Activated CD8-positive, alpha-beta memory T cell treated with anti-CD3 and anti-CD28 coated beads for 24 hours (primary cell): ENCODE measurements around the gene ATP1A4.
"Not testable (repeated sequence)": the region's sequence is repeated elsewhere in the genome, so short reads cannot be mapped to it uniquely, and the experiment has no call there.

Experiments used
- DNase-seq: peaks from one replicate; pipeline ENCODE4 v3.0.0-alpha.2; 2020

ATP1A4 gene

DNA sequence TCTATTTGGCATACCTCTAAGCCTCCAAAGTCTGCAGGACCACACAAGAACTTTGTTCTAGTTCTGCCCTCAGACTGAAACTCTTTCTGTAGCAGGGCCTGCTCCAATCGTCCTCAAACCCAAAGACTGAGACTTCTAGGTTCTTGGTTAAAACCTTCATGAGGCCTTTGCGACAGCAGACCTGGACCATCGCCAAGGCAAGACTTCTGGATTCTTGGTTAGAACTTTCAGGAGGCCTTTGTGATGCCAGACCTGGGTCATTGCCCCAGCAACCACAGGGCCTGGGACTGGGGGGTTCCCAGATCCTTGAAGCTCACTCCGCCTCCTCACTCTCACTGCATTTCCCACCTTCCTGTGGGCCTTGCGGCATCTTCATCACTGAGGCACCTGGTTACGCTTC is at the start of gene ATP1A4:
TSS of gene ATP1A4 (plus strand) at position 301 of the 400 bp plus-strand sequence. CDS start 438 bp downstream, outside the sequence.
- no peak for DNase-seq

DNA sequence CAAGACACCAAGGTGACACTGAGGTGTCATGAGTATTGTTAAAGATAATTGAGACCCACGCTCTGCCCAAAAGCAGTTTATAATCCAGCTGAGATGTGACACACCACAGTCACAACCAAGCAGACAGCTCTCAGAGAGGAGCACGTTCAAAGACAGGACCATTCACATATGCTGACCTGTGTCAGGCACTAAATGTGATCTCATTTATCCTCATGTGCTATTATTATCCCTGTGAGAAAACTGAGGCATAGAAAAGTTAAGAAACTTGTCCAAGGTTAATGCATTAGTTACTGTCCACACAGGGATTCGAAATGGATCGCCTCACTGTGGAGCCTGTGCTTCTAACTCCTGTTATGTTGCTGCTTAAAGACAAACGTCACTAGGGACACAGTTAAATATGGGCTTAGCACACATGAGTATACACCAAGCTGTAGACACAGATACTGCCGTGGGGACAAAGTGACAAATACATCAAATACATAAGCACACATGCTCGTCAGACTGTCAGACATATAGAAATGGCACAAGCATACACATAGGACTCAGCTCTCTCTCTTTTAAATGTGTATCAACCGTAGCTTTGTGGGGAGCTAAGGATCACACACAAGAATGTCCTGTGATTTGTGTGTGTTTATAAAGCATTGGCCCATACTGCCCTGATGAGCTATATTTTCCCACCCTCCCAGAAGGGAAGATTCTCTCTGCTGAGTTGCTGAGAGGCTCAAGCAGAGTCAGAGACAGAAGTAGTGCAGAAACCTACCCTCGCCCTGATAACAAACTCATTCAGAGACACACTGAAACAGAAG is 49.5 kb upstream of the ATP1A4 start:
- DNase-seq: no peak

DNA sequence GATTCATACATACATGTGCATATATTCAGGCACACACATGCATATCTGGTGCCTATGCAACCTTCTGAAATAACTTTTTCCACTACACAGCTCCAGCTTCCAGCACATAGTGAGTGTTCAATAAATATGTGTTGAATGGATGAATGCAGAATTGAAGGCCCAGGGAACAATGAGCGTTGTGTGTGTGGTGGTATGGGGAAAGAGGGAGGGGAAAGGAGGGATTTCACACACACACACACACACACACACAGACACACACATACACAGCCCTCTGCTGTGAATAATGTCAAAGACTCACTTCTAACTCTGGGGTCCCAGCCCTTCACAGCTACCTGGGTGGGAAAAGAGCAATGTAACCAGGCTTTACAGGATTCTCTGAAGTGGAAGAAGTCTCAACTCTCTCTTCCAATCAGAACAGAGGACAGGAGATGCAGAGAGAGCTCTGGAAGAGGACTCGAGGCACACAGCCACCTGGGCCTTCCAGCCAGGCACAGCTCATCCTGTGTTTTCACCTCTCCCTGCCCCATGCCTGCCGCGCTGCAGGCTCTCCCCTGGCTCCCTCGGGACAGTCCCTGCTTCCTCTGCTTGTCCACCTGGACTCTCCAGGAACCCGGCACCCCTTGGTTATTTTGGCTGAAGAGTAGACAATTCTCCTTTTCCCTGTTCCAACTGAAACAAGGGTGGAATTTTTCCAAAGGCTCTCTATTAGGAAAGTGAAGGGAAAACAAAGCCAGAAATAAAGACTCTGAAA is 47.6 kb upstream of the ATP1A4 start:
- no peak for DNase-seq

DNA sequence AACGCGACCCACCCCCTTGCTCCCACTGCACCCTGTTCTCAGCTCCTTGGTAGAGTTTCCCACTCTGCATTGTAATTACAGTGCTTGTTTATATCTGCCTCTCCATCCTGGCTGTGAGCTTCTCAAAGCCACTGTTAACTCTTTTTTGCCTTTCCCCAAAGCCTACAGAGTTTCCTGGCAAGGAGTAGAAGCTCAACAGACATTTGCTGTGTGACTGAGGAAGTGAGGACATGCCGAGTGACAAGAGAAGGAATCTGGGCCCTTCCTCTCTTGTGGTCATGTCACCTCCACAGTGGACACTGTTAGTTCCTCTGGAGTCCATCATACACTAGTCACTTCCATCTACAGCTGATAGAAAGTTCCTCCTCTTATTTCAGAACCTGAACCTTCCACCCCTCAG is 46.9 kb upstream of the ATP1A4 start:
- DNase-seq: no peak

DNA sequence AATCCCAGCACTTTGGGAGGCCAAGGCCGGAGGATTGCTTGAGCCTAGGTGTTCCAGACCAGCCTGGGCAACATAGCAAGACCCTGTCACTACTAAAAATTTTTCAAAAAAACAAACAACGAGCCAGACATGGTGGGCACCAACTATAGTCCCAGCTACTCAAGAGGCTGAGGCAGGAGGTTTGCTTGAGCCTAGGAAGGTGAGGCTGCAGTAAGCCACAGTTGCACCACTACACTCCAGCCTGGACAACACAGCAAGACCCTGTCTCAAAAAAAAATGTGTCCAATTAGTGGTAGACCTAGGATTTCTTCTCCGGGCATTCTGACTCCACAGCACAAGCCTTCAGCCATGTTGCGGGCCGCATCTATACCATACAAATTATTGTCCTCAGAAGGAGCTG is 46.2 kb upstream of the ATP1A4 start:
- DNase-seq: no peak

DNA sequence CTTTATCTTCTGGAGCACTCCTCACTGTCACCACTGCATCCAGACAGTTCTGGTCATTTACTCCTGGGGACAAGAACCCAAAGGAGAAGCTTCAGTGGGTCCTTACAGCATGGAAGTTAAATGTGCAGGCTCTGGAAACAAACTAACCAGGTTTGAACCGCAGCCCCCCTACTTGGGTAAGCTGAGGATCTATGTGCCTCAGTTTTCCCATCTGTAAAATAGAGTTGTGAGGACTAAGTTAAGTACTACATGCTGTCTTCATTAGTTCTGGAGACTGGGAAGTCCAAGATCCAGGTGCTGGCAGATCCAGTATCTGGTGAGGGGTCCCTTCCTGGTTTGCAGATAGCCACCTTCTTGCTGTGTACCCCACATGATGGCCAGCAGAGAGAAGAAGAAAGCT is 43.9 kb upstream of the ATP1A4 start:
- DNase-seq: no peak

DNA sequence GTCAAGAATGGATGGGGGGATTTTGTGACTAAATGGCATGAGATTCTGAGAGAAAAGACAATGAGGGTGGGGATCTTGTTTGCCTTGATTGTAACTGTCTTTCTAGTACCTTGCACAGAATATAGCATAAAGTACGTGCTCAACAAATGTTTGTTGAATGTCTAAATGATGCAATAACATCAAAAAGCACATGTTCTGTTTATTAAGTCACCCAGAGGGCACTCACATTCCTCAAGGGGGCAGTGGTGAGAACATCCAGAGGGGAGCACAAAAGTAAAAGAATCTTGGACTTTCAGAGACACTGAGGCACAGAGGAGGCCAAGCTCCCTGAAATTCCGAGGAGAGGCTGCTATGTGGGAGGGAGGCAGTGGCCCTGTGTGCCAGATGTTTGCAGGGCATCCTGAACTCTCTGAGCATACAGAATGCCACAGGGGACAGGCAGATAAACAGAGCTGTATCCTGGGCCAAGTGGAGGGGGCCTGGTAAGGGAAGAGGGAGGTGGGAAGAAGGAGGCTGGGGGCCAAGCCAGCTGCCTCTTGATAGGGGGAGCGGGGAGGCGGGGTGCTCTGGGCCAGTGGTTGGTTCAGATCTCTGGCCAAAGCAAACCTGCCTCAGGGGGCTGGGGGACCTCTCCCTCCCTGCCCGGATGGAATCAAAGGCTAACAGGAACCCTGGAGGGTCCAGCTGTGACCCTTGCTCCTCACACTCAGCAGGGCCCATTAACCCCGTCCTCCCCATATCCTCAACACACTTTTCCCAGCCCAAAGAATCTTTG is 42.3 kb upstream of the ATP1A4 start:
- DNase-seq: no peak

DNA sequence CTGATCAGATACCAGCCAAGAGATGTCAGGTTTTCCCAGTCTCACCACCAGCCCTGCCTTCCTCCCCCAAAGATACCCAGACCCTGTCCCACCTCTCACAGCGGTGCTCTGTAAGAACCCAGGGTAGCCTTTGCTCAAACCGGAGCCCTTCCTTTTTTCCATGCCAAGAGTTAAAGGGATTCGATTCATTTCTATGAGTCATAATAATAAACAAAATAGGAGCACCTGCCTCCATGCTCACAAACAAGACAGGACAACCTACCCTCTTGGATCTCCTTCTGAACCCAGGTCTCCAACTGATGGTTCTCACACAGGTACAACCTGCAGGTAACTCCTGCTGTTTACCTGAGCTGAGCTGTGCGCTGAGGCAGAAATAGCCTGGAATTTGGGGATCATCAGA is 41.7 kb upstream of the ATP1A4 start:
- DNase-seq: no peak

DNA sequence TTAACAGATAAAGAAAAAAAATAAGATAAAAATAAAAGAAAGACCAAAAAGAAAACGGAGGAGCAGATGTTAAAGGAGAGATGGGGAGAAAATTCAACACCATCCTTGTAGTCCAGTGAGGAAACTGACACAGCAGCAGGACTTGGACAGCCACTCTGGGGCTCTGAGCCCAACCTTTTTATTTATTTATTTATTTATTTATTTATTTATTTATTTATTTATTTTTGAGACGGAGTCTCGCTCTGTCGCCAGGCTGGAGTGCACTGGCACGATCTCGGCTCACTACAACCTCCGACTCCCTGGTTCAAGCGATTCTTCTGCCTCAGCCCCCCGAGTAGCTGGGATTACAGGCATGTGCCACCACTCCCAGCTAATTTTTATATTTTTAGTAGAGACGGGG is 39.9 kb upstream of the ATP1A4 start:
- DNase-seq: not testable (repeated sequence)

DNA sequence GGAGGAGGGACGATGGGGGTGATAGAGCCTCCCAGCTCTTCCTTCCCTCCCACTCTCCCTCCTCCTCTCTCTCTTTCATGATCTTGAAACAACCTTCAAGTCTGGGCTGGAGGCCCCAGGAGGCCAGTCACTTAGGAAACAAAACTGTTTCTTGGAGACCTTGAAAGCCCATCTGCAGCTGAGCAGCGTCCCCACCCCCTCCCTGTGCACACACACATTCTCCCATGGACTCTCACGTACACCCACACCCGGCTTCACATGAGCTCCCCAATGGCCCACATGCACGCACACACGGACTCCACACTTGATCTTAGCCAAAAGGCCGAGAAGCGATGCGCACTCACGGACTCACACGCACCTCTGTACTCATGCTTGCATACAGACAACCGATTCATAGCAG is 39.0 kb upstream of the ATP1A4 start:
- DNase-seq: no peak

DNA sequence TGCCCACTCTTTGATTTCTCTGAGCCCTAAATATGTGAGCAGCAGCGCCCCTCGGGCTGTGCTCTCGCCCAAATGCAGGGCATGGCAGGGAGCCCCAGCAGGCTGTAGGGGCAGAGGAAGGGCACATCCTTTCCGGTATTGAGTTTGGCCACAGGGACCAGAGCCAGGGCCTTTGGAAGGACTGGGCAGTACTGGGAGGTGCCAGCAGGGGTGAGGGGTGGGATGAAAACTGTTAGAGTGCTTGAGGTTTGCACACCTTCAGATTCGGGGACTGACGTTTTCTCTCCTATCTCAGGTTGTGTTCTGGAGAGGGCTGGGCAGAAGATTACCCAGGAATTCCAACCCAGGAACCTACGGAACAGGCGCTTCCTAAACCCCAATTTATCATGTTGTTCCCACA is 38.0 kb upstream of the ATP1A4 start:
- no peak for DNase-seq

DNA sequence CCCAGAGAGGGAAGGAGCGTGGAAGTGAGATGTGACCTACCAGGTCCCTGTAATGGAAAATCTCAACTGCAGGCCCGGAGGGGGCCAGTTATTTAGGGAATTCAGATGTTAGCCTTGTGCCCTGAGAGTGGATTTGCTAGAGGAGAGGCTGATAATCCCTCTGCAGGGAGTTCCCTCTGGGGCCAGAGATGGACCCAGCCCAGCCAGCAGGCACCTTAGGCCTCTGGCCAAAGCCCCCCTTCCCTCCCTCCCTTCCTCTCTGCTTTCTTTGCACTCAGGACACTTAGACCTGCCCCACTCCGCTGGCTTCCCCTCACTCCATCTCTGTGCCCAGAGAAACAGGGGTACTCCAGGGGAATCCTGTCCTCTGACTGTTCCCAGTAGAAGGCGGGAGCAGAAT is 37.3 kb upstream of the ATP1A4 start:
- no peak for DNase-seq

DNA sequence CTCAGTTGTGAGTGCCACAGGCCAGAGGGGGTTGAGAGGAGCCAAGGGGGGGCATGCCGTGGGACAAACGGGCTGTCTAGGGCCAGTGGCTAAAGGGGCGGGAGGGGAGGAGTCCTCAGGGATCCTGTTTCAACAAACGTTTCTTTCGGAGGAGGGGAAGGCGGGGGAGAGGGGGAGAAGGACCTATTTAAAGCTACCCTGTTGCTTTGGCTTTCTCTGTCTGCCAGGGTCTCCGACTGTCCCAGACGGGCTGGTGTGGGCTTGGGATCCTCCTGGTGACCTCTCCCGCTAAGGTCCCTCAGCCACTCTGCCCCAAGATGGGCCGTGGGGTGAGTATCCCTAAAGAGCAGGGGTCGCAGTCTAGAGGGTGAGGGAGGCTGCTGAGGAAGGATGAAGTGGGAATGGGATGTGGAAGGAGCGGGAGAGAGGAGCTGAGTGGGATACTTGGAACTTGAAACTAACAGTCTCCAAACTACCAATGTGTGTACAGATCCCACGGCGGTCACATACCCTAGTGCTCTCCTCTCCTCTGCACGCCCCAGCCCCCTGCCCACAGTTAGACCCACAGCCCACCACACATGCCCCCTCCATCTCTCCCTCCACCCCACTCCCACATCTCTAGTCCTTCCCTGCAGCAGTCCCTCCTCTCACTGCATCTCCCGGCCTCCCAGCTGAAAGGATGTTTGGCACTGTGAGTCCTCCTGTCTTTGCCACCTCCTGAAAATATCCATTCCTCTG is 35.7 kb upstream of the ATP1A4 start, which contains the start of gene ATP1A2:
TSS of gene ATP1A2 (plus strand) at position 215 of the 738 bp plus-strand sequence. CDS start at position 318, 103 bp downstream.
- no peak for DNase-seq

DNA sequence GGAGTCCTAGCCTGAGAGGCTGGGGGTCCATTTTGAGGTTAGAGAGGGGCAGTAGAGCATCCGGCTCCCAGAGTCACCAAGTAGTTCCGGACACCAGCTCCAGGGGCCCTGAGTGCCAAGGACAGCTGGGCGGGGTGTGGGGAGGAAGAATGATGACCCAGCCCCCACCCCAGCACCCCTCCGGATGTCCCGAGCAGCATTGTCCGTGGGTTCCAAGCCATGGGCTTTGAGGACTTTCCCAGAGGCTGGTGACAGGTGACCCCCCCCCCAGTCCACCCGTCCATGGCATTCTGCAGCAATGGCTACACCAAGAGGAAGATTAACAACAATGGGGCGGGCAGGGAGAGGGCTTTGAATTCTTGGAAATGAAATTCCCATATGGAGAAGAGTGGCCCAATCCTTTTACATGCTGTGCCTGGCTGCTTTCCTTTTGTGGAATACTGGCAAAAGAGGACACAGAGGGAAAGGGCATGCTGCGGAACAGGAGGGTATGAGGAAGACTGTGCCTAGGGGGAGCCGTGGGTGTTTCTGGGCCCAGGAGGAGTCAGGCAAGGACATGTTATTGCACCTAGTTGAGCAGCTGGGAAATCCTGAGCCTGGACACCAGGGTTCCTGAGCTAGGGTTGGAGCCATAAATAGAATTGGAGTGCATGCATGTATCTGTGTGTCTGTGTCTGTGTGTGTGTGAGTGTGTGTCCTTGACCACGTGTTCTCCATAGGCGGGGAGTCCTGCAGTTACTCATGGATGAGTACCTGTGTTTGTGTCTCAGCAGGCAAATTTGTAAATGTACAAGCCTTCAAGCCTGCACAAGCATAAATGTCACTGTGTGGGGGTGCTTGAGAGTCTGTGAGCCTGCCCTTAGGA is 34.9 kb upstream of the ATP1A4 start:
- no peak for DNase-seq

DNA sequence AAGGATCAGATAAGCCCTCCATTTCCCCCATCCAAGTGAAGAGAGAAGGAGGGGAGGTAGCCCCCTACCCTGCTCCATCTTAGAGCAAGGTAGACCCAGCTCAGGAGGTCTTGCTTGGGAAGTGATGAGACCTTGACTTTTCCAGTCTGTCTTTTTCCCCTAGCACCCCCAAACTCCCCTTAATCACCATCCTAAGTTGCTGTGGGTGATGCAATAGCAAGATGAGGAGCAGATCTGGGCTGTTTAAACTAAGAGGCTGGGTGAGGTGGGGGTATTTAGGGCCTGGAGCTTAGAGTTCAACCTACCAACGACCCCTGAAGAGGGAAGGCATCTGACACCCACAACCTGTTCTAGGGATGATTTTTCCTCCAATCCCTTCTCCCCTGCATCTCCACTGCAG is 34.1 kb upstream of the ATP1A4 start:
- DNase-seq: no peak

DNA sequence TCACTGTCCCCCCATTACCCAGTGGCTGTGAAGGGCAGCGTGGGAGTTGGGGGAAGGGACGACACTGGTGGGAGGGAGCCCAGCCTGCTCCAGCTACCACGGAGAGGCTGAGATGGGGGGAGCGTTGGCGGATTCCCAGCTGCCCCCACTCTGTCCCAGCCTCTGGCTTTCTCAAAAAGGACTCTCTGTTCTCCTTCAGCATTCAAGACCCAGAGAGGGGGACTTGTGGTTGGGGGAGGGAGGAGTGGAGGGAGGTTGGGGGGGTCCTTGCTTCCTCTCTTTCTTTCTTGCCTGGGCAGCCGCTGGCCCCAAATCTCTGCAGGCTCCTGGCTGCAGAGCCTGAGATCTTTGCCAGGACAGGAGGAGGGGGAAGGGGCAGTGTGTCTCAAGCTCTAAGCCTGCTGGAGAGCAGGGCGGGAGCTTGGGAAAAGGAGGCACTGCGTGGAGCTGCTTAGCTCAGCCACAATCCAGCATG is 33.7 kb upstream of the ATP1A4 start:
- DNase-seq: no peak

DNA sequence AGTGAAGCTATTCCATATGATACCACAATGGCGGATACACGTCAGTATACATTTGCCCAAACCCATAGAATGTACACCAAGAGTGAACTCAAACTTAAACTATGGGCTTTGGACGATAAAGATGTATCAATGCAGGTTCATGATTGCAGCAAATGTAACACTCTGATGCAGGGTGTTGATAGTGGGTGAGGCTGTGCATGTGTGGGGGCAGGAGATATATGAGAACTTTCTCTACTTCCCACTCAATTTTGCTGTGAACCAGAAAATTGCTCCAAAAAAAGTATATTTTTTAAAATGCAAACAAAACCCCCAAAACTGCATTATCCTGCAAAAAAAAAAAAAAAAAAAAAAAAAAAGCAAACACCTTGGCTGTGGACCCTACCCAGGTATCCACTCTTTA is 32.5 kb upstream of the ATP1A4 start:
- no peak for DNase-seq

DNA sequence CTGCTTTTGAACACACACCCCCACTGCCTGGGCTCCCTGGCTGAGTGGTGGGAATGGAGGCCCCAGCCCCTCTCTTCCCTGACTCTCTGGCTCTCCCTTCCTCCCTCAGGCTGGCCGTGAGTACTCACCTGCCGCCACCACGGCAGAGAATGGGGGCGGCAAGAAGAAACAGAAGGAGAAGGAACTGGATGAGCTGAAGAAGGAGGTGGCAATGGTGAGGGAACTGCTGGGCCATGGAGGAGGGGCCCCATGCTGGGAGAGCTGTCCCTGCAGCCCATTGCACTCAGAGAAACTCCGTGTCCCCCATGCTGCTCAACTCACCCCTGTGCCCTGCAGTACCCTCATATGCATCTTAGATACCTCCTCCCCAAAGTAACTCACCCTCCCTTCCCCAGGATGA is 30.6 kb upstream of the ATP1A4 start:
- DNase-seq: no peak

DNA sequence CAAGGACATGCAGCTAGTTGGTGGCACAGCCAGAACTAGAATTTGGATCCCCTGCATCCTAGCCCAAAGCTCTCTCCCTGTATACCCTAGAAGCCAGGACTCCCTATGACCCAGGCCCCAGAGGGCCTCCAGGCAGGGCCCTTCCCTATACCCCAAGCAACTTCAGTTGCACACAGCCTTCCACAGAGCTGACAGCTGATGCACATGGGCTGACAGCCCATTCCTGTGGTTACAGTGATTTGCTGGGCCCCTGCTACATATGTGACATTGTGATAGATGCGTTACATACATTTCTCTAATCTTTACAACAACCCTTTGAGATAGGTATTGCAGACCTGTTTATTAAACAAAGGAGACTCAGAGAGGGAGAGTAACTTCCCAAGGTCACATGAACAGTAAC is 30.0 kb upstream of the ATP1A4 start:
- no peak for DNase-seq

DNA sequence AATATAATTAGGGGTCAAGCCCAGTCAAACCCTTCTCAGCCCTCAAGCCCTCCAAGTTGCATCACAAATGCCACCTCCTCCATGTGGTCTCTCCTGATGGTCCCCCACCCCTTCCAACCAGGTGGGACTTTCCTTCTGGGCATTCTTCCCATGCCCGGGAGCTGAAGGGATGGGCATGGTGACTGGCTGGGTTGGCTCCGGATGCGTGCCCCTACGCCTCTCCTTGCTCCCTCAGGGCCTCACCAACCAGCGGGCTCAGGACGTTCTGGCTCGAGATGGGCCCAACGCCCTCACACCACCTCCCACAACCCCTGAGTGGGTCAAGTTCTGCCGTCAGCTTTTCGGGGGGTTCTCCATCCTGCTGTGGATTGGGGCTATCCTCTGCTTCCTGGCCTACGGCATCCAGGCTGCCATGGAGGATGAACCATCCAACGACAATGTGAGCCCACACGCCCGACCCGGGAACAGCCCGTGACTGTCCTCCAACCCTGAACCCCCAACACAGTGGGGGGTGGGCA is 28.4 kb upstream of the ATP1A4 start:
- DNase-seq: no peak

DNA sequence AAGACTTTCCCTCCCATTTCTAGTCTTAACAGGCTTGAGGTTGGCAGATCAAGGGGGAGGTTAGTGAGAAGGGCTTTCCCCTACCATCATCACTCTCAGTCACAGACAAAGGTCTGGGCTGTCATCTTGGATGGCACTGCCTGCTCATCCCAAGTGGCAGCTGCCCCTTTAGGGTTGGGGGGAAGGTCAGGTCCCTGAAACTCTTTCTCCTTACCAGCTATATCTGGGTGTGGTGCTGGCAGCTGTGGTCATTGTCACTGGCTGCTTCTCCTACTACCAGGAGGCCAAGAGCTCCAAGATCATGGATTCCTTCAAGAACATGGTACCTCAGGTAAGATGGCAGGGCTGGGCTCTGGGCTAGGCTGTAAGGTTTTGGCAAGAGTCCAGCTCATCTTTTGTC is 27.7 kb upstream of the ATP1A4 start:
- DNase-seq: no peak
